ENCODE results near the gene PIK3R6.

GRCh38 chr17:8825802-8826201 lies 41.7 kb downstream of the PIK3R6 start:
- TF ChIP-seq CTCF (IDR thresholded peaks at IDR 0.05) = no peak
- no peak for TF ChIP-seq POLR2A (IDR thresholded peaks at IDR 0.05)
